OCI-LY1 (cell line): ENCODE measurements around the gene RAP1B.

ENCODE experiments used
- CTCF ChIP-seq: fragments of 200-600 bp; sonication (generic), shearing (Covaris generic); IDR thresholded peaks from 2 replicates; pipeline ENCODE4 v1.5.1; 2017; ENCODE audit warnings: mild to moderate bottlenecking, antibody characterized with exemption, low read length, moderate library complexity, mixed read lengths
- EZH2 ChIP-seq: fragments of 200-600 bp; sonication (generic), shearing (Covaris generic); IDR thresholded peaks from 2 replicates; pipeline ENCODE4 v1.8.0; 2017; ENCODE audit warnings: borderline replicate concordance, mixed run types, mild to moderate bottlenecking, antibody characterized with exemption, low read length, moderate library complexity, mixed read lengths

- TF ChIP-seq CTCF (no peak), EZH2 (no peak)
These were observed 4.1 kb downstream of the RAP1B start for GRCh38 chr12:68614769-68615168.
